Measurements from ENCODE around the gene JPH2. TPM values are rescaled to one million over a fixed set of nuclear protein-coding genes. Genes with fewer than 3 reads are reported as not detected.

Gene JPH2
- total RNA-seq, 6 donors from 2014 or later = 3.5 to 9.2 (median 5.0) TPM

GRCh38 chr20:44223721-44224120 is 36.7 kb upstream of the JPH2 start:
- DNase-seq (no peak), ATAC-seq (ENCODE audit: low FRiP score in 2 of 2) (no peak)
- no peak overlapping the region for H3K4me3 ChIP-seq
- WGBS, 2 donors = 80 to 83% methylated on average over 5 of the region's 5 CpGs
- H3K4me1 ChIP-seq = peaks cover 0 to 5% (median 3%) of the 10 kb centered on the region in 4 donors
- no peaks in the 10 kb centered on the region for H3K9me3 ChIP-seq
- no peak overlapping the region for H3K27ac ChIP-seq
- no peak for TF ChIP-seq POLR2AphosphoS5 (IDR thresholded peaks at IDR 0.05)
- no peak for TF ChIP-seq POLR2A (IDR thresholded peaks at IDR 0.05)
- TF ChIP-seq CTCF (IDR thresholded peaks at IDR 0.05) = no peak
- TF ChIP-seq EP300 (IDR thresholded peaks at IDR 0.05) = no peak
- H3K27me3 ChIP-seq = no peaks in the 10 kb centered on the region
- no peaks in the 10 kb centered on the region for H3K36me3 ChIP-seq

GRCh38 chr20:44222633-44223368 is 35.8 kb upstream of the JPH2 start:
- peaks cover 7 to 14% (median 10%) of the 10 kb centered on the region in 4 donors for H3K4me1 ChIP-seq
- H3K4me3 ChIP-seq = no peak overlapping the region
- no peaks in the 10 kb centered on the region for H3K36me3 ChIP-seq
- no peak overlapping the region for H3K27ac ChIP-seq
- H3K9me3 ChIP-seq = no peaks in the 10 kb centered on the region
- no peaks in the 10 kb centered on the region for H3K27me3 ChIP-seq
- ATAC-seq (ENCODE audit: low FRiP score in 2 of 2) (peak in 1 of 2 donors; percentile 39), DNase-seq (no peak)
- 75 to 77% methylated on average over 7 of the region's 7 CpGs for WGBS, 2 donors
- TF ChIP-seq CTCF (IDR thresholded peaks at IDR 0.05) (no peak), POLR2AphosphoS5 (IDR thresholded peaks at IDR 0.05) (no peak), EP300 (IDR thresholded peaks at IDR 0.05) (no peak), POLR2A (IDR thresholded peaks at IDR 0.05) (no peak)

- Histone ChIP-seq H3K4me1 (peaks cover 9 to 22% (median 11%) of the 10 kb centered on the region in 4 donors), H3K4me3 (no peak overlapping the region), H3K27ac (no peak overlapping the region), H3K9me3 (no peaks in the 10 kb centered on the region), H3K36me3 (no peaks in the 10 kb centered on the region), H3K27me3 (no peaks in the 10 kb centered on the region)
- TF ChIP-seq POLR2AphosphoS5 (IDR thresholded peaks at IDR 0.05) (no peak), EP300 (IDR thresholded peaks at IDR 0.05) (no peak), POLR2A (IDR thresholded peaks at IDR 0.05) (no peak), CTCF (IDR thresholded peaks at IDR 0.05) (no peak)
- ATAC-seq (ENCODE audit: low FRiP score in 2 of 2) (no peak), DNase-seq (no peak)
- WGBS, 2 donors = 98 to 99% methylated on average over 5 of the region's 5 CpGs
Observed at GRCh38 chr20:44222027-44222426, 35.0 kb upstream of the JPH2 start.

- H3K9me3 ChIP-seq = no peaks in the 10 kb centered on the region
- no peaks in the 10 kb centered on the region for H3K36me3 ChIP-seq
- ATAC-seq (ENCODE audit: low FRiP score in 2 of 2) = no peak
Observed at GRCh38 chr20:44221368-44221954, 34.5 kb upstream of the JPH2 start.

More at GRCh38 chr20:44221368-44221954, 34.5 kb upstream of the JPH2 start:
- Histone ChIP-seq H3K4me1 (peaks cover 9 to 22% (median 11%) of the 10 kb centered on the region in 4 donors), H3K27ac (no peak overlapping the region), H3K4me3 (no peak overlapping the region), H3K27me3 (no peaks in the 10 kb centered on the region)
- DNase-seq = no peak
- WGBS, 2 donors = 93 to 94% methylated on average over 3 of the region's 3 CpGs
- no peak for TF ChIP-seq POLR2A (IDR thresholded peaks at IDR 0.05)
- no peak for TF ChIP-seq EP300 (IDR thresholded peaks at IDR 0.05)
- TF ChIP-seq CTCF (IDR thresholded peaks at IDR 0.05) = no peak
- no peak for TF ChIP-seq POLR2AphosphoS5 (IDR thresholded peaks at IDR 0.05)
